Measurements from ENCODE around the gene KRTAP5-2.

Gene KRTAP5-2

DNA sequence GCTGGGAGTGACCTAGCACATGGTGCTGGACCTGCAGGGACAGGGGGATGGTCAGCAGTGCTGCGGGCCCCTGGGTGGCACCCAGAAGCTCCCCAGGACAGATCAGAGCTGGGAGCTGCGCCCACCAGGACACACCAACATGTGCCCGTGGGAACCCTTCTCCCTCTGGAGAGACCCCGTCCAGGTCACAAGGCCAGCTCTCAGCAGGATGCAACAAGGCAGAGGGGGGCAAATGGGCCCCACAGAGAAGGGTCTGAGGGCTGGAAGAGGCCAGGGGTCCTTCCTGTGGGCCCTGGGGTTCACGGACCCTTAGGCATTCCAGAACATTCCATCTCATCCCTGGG is 32.2 kb downstream of the KRTAP5-2 start:
- DNase-seq = no peak

- no peak for DNase-seq
Measured at GRCh38 chr11:1565173-1565903, 32.8 kb downstream of the KRTAP5-2 start.

- peak; percentile 91 for DNase-seq
Measured at GRCh38 chr11:1564535-1565172, 33.4 kb downstream of the KRTAP5-2 start.

DNA sequence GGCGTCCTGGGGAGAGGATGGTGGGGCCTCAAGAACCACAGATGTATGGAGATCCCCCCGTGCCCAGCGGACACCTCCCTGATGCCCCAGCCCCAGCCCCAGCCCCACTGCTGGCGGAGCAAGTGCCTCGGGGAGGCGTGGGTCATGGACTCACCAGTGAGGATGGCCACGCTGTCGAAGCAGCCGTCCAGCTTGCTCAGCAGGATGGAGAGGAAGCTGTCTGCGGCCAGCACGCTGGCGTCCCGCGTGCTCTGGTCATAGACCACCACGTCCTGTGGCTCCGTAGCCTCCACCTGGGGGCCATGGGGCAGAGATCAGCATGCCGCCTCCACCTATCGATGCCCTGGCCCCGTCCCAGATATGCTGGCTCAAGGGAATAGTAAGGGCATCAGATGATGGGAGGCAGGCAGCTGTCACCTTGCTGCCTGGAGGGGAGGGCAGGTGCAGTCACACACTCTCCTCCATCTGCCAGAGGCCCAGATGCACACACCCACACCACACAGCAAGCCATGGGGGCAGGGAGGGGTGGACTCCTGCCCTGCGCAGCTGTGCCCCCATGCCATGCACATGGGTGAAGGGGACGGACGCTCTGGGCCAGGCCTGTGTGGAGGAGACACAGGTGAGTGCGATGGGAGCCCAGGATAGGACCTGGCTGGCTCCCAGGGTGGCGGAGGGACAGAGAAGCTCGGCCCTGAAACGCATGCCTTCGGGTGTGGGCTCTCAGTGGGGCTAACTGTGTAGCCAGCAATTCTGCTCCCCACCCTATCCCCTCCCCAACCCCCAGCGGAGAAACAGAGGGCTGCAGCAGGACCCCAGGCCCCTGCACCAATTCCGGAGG is 34.2 kb downstream of the KRTAP5-2 start:
- no peak for DNase-seq

DNA sequence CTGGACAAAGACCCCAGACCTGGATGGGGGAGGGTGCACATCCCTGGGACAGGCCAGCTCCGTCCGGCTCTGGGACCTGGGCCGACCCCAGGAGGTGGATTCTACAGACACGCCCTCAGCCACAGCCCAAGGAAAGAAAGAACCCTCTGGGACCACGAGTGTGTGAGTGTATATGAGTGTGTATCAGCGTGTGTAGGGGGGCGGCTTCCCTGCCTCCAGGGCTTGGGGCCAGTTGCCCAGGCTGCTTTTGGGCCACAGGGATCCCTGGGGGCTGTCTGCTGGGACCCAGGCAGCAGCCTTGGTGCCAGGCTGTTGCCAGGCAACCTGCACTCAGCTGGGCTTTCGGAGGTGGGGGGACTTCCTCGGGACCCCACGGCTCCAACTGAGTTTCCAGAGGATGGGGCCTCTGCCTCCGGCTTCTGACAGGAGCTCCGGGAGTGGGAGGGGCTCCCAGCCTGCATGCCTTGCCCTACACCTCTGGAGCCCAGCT is 34.9 kb downstream of the KRTAP5-2 start:
- no peak for DNase-seq

DNA sequence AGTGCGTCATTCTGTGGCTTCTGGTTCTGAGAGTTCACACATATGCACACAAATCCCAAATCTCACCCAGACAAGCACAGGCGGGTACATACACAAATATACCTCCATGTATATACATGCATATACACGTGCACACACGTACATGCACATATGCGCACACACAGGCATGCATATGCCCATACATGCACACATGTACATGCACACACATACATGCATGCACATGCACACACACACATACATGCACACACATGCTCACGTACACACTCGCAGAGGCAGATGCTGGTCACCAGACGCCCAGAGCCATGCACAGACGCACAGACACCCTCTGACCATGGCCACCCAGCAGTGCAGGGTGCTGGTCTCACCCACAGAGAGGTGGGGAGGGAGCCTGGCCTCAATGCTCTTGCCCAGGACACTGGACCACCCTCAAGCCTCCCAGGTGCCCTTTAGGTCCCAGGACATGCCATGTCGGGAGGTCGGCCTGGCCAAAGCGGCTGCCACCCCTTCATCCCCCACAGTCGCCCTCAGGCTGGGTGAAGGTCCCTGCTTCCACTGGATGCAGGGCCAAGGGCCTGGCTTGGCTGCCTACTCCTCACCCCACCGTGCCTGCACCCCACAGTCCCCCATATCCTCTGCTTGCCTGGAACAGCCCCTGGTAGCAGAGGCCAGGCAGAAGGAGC is 35.5 kb downstream of the KRTAP5-2 start:
- DNase-seq = no peak

DNA sequence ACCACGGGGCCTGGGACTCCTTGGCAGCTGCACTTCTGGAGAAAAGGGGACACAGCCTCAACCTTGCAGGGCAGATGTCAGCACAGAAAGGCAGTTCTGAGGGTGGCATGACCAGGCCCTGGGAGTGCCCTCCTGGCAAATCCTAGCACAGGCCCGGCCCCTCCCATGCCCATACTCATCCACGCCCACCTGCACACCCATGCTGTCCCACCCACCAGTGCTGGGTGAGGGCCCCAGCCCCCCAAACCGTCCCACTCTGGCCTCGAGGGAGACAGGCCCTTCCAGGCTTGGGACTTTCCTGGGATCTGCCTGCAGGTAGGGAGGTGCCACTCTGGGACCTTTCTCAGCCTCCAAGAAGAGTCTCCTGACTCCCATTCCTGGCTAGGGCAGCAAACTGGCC is 36.1 kb downstream of the KRTAP5-2 start:
- DNase-seq = no peak

DNA sequence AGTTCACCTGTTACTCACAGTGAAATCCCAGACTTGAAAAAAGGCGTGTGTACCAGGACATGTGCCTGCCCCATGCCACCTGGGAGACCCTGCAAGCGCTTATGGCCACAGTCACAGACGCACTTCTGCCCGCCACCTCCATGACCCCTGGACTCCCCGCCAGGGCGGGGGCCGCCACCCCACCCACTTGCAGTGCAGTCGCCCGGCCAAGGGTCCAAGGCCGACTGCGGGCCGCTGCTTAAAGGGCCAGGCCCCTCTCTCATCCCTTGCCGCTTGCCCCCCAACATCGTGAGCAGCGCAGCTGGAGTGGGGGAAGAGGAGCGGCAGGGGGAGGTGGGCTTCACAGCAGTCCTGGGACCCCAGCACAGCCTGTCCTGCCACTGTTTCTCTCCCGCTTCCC is 36.8 kb downstream of the KRTAP5-2 start:
- no peak for DNase-seq

- no peak for DNase-seq
Measured at GRCh38 chr11:1560649-1561251, 37.3 kb downstream of the KRTAP5-2 start.

- no peak for DNase-seq
Measured at GRCh38 chr11:1560002-1560648, 38.0 kb downstream of the KRTAP5-2 start.

- peak; percentile 48 for DNase-seq
Measured at GRCh38 chr11:1559111-1559951, 38.8 kb downstream of the KRTAP5-2 start.

GRCh38 chr11:1558775-1559110 is 39.4 kb downstream of the KRTAP5-2 start:
- no peak for DNase-seq

- DNase-seq = peak; percentile 80
Measured at GRCh38 chr11:1557904-1558774, 40.0 kb downstream of the KRTAP5-2 start.

DNA sequence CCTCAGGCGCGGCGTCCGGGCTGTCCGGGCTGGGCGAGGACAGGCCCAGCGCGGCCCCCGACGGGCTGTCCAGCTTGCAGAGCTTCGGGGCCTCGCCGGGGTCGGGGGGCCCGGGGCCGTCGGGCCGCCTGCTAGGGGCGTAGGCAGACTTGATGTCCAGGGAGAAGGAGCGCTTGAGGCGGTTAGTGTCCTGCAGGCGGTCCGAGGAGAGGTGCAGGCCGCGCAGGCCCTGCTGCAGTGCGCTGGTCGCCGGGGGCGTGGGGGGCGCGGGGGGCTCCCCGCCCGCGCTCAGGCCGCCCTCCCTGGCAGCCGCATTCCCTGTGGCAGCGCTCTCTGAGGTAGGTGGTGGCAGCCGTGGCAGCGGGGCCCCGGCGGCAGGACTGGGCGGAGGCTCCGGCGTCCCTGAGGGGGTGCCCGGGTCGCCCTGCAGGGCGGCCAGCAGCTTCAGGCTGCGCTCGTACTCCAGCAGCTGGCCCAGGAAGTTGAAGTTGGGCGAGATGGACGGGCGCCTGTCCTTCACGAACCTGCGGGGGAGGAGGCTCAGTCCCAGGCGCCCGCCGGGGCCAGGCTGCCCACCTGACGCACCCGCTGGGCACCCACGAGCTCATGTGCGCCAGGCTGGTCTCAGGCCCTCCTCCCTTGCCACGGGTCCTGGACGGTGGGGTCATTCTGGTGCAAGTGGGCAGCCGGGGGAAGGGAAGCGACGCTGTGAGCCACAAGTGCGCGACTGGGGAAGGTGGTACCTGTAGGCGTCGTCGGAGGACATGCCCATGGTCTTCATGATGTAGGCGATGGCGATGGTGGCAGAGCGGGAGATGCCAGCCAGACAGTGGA is 40.8 kb downstream of the KRTAP5-2 start:
- DNase-seq = no peak

GRCh38 chr11:1556278-1556902 is 41.7 kb downstream of the KRTAP5-2 start:
- no peak for DNase-seq

GRCh38 chr11:1555713-1556153 is 42.4 kb downstream of the KRTAP5-2 start:
- DNase-seq = no peak

- no peak for DNase-seq
Measured at GRCh38 chr11:1554981-1555712, 42.9 kb downstream of the KRTAP5-2 start.

All from fibroblast of upper back skin (primary cell).